ENCODE data around the gene ZNF791. TPM values are rescaled to one million over a fixed set of nuclear protein-coding genes. Genes with fewer than 3 reads are reported as not detected.

ZNF791 gene
- polyA plus RNA-seq, 1 donor (not counting 4 experiments of a cell fraction or from before 2014, with no cell fraction given), result 11.5 TPM

- no peak for TF ChIP-seq CTCF (optimal IDR thresholded peaks at IDR 0.05 in 1 of 3, IDR thresholded peaks at IDR 0.05 in 1 of 3, conservative IDR thresholded peaks at IDR 0.05 in 1 of 3; ENCODE audit: extremely low read depth in 1 of 3, insufficient read depth in 2 of 3, low read length in 3 of 3)
- no peak for TF ChIP-seq EZH2 (IDR thresholded peaks at IDR 0.05; ENCODE audit: low read length)
- no peak overlapping the region for H3K4me2 ChIP-seq (ENCODE audit: control insufficient read depth, extremely low read depth, insufficient read depth, low read depth, low read length)
- H3K36me3 ChIP-seq (ENCODE audit: control insufficient read depth in 2 of 2, extremely low read depth in 1 of 2, insufficient read depth in 2 of 2, low read length in 2 of 2), result peaks cover 3% of the 10 kb centered on the region in 2 experiments
- no peaks in the 10 kb centered on the region for H3K27me3 ChIP-seq (ENCODE audit: control insufficient read depth, extremely low read depth, insufficient read depth, low read length)
- H3K9me3 ChIP-seq (ENCODE audit: control insufficient read depth, low read depth, low read length), result no peaks in the 10 kb centered on the region
- H3K4me3 ChIP-seq (ENCODE audit: control insufficient read depth in 2 of 3, extremely low read depth in 1 of 3, insufficient read depth in 2 of 3, low read depth in 1 of 3, low read length in 3 of 3), result no peak overlapping the region
- no peak for DNase-seq (ENCODE audit: low read depth, low spot score)
- H3K79me2 ChIP-seq (ENCODE audit: control insufficient read depth, insufficient read depth, low read length), result no peaks in the 10 kb centered on the region
- no peaks in the 10 kb centered on the region for H3K4me1 ChIP-seq (ENCODE audit: control insufficient read depth, extremely low read depth, insufficient read depth, low read length)
- H4K20me1 ChIP-seq (ENCODE audit: control insufficient read depth, extremely low read depth, insufficient read depth, low read length), result no peaks in the 10 kb centered on the region
- dilution Hi-C loops (cut with MboI; ENCODE audit: extremely low pct_ligation_motif_present, low sequenced_read_pairs), result no loop called here
- no peaks in the 10 kb centered on the region for H3K9me1 ChIP-seq (ENCODE audit: control insufficient read depth, extremely low read depth, insufficient read depth, low read length)
- H3K27ac ChIP-seq (ENCODE audit: control insufficient read depth, insufficient read depth, low read length), result no peak overlapping the region
- H3K9ac ChIP-seq (ENCODE audit: control insufficient read depth, extremely low read depth, insufficient read depth, low read length), result no peak overlapping the region
- H2AFZ ChIP-seq (ENCODE audit: control insufficient read depth, low read length), result no peak overlapping the region
- FAIRE-seq, result no peak
These were observed 13.7 kb upstream of the ZNF791 start for GRCh38 chr19:12596927-12597548.

- H3K9me3 ChIP-seq (ENCODE audit: control insufficient read depth, low read depth, low read length), result no peaks in the 10 kb centered on the region
- FAIRE-seq (no peak), DNase-seq (ENCODE audit: low read depth, low spot score) (no peak)
- dilution Hi-C loops (cut with MboI; ENCODE audit: extremely low pct_ligation_motif_present, low sequenced_read_pairs), result no loop called here
- H3K4me2 ChIP-seq (ENCODE audit: control insufficient read depth, extremely low read depth, insufficient read depth, low read depth, low read length), result no peak overlapping the region
- no peaks in the 10 kb centered on the region for H3K9me1 ChIP-seq (ENCODE audit: control insufficient read depth, extremely low read depth, insufficient read depth, low read length)
- no peaks in the 10 kb centered on the region for H3K4me1 ChIP-seq (ENCODE audit: control insufficient read depth, extremely low read depth, insufficient read depth, low read length)
- no peaks in the 10 kb centered on the region for H3K79me2 ChIP-seq (ENCODE audit: control insufficient read depth, insufficient read depth, low read length)
- H3K9ac ChIP-seq (ENCODE audit: control insufficient read depth, extremely low read depth, insufficient read depth, low read length), result no peak overlapping the region
- H4K20me1 ChIP-seq (ENCODE audit: control insufficient read depth, extremely low read depth, insufficient read depth, low read length), result no peaks in the 10 kb centered on the region
- H3K27ac ChIP-seq (ENCODE audit: control insufficient read depth, insufficient read depth, low read length), result no peak overlapping the region
- no peaks in the 10 kb centered on the region for H3K27me3 ChIP-seq (ENCODE audit: control insufficient read depth, extremely low read depth, insufficient read depth, low read length)
- H3K4me3 ChIP-seq (ENCODE audit: control insufficient read depth in 2 of 3, extremely low read depth in 1 of 3, insufficient read depth in 2 of 3, low read depth in 1 of 3, low read length in 3 of 3), result no peak overlapping the region
- no peak for TF ChIP-seq EZH2 (IDR thresholded peaks at IDR 0.05; ENCODE audit: low read length)
- TF ChIP-seq CTCF (optimal IDR thresholded peaks at IDR 0.05 in 1 of 3, IDR thresholded peaks at IDR 0.05 in 1 of 3, conservative IDR thresholded peaks at IDR 0.05 in 1 of 3; ENCODE audit: extremely low read depth in 1 of 3, insufficient read depth in 2 of 3, low read length in 3 of 3), result no peak
- H3K36me3 ChIP-seq (ENCODE audit: control insufficient read depth in 2 of 2, extremely low read depth in 1 of 2, insufficient read depth in 2 of 2, low read length in 2 of 2), result peaks cover 2 to 7% of the 10 kb centered on the region in 2 experiments
- no peak overlapping the region for H2AFZ ChIP-seq (ENCODE audit: control insufficient read depth, low read length)
These were observed 13.1 kb upstream of the ZNF791 start for GRCh38 chr19:12597594-12597993.
